ENCODE measurements around the gene VIPR1. TPM values are rescaled to one million over a fixed set of nuclear protein-coding genes. Genes with fewer than 3 reads are reported as not detected.

Gene VIPR1
- total RNA-seq, 2 experiments from 2014 or later, result 7.5 to 9.6 TPM

- peaks cover 60% of the 10 kb centered on the region for H3K4me1 Mint-ChIP-seq
- H3K36me3 Mint-ChIP-seq (ENCODE audit: low read depth), result peaks cover 41% of the 10 kb centered on the region
- ChIA-PET POLR2A (interaction anchor here (0.7 to 4.1 kb wide), 18 partner anchors 9 to 79 kb away, joined by 3 to 81 read pairs (median 4); partner anchors contain the start of genes NKTR, SS18L2 and VIPR1), CTCF (interaction anchor here (1.0 to 3.7 kb wide), 10 partner anchors 9 to 166 kb away, joined by 3 to 31 read pairs (median 4); partner anchors contain the start of genes NKTR and SS18L2)
- peak overlapping the region; percentile 86 for H3K4me3 Mint-ChIP-seq
- no peak for DNase-seq
- H3K27ac Mint-ChIP-seq, result peak overlapping the region; percentile 7
- H3K27me3 Mint-ChIP-seq, result no peaks in the 10 kb centered on the region
- no peaks in the 10 kb centered on the region for H3K9me3 Mint-ChIP-seq
Observed at GRCh38 chr3:42581400-42581708, 78.9 kb downstream of the VIPR1 start.

- peaks cover 37% of the 10 kb centered on the region for H3K36me3 Mint-ChIP-seq (ENCODE audit: low read depth)
- H3K4me3 Mint-ChIP-seq, result peak within 1 kb of the TSS; percentile 86
- ChIA-PET CTCF (interaction anchor here (0.8 to 3.7 kb wide), 19 partner anchors 9 to 176 kb away, joined by 3 to 31 read pairs (median 5); partner anchors contain the start of genes NKTR, SS18L2 and VIPR1), POLR2A (interaction anchor here (0.7 to 4.1 kb wide), 20 partner anchors 9 to 80 kb away, joined by 3 to 81 read pairs (median 4); partner anchors contain the start of genes NKTR, SS18L2 and VIPR1)
- H3K27ac Mint-ChIP-seq, result peak within 1 kb of the TSS; percentile 87
- peak; percentile 96 for DNase-seq
- no peaks in the 10 kb centered on the region for H3K9me3 Mint-ChIP-seq
- H3K27me3 Mint-ChIP-seq, result no peaks in the 10 kb centered on the region
- H3K4me1 Mint-ChIP-seq, result peaks cover 63% of the 10 kb centered on the region
Observed at GRCh38 chr3:42581709-42582473, 79.4 kb downstream of the VIPR1 start, which contains the start of gene SEC22C. SEC22C (minus strand) TSS chr3:42581967; CDS start chr3:42569046, 12,921 bp downstream.

GRCh38 chr3:42582474-42583070 lies 80.1 kb downstream of the VIPR1 start:
- CTCF ChIA-PET, result interaction anchor here (0.8 to 3.7 kb wide), 14 partner anchors 9 to 175 kb away, joined by 3 to 31 read pairs (median 6); partner anchors contain the start of genes NKTR, SS18L2 and VIPR1
- Mint-ChIP-seq H3K4me1 (peaks cover 59% of the 10 kb centered on the region), H3K4me3 (peak overlapping the region; percentile 86)

More at GRCh38 chr3:42582474-42583070, 80.1 kb downstream of the VIPR1 start:
- POLR2A ChIA-PET, result interaction anchor here (0.7 to 4.1 kb wide), 16 partner anchors 8 to 81 kb away, joined by 3 to 81 read pairs (median 5); partner anchors contain the start of genes NKTR, SS18L2 and VIPR1
- Mint-ChIP-seq H3K36me3 (ENCODE audit: low read depth) (peaks cover 31% of the 10 kb centered on the region), H3K9me3 (no peaks in the 10 kb centered on the region), H3K27ac (peak overlapping the region; percentile 87), H3K27me3 (no peaks in the 10 kb centered on the region)
- no peak for DNase-seq

Other genes starting within 250 kb of the VIPR1 start
- not detected for gene CCK, start 236.5 kb upstream of the VIPR1 start, total RNA-seq
- not detected for gene LYZL4, start 92.0 kb upstream of the VIPR1 start, total RNA-seq
- gene SEC22C, start 79.3 kb downstream of the VIPR1 start, total RNA-seq, result 10 to 100 TPM; 58.8 to 62.0 TPM
- 10 to 100 TPM; 64.4 to 65.1 TPM for gene SS18L2, start 88.2 kb downstream of the VIPR1 start, total RNA-seq
- gene NKTR, start 98.0 kb downstream of the VIPR1 start, total RNA-seq, result 10 to 100 TPM; 97.8 to 98.9 TPM
- 1 to 10 TPM in 1 of 2 experiments, under 1 TPM in 1; 0.93 to 1.1 TPM for gene ZBTB47, start 151.1 kb downstream of the VIPR1 start, total RNA-seq
- gene KLHL40, start 182.9 kb downstream of the VIPR1 start, total RNA-seq, result not detected
- under 1 TPM in 1 of 2 experiments, not detected in 1; 0.25 TPM for gene HHATL, start 200.2 kb downstream of the VIPR1 start, total RNA-seq